Islet of Langerhans (tissue), 1 donor: ENCODE measurements around the gene MCC.

Source experiments
- FAIRE-seq: peaks from one replicate; lab custom pipeline; 2011; peaks lifted over from hg19 to GRCh38; lab: Jason Lieb, UNC

Gene MCC

DNA sequence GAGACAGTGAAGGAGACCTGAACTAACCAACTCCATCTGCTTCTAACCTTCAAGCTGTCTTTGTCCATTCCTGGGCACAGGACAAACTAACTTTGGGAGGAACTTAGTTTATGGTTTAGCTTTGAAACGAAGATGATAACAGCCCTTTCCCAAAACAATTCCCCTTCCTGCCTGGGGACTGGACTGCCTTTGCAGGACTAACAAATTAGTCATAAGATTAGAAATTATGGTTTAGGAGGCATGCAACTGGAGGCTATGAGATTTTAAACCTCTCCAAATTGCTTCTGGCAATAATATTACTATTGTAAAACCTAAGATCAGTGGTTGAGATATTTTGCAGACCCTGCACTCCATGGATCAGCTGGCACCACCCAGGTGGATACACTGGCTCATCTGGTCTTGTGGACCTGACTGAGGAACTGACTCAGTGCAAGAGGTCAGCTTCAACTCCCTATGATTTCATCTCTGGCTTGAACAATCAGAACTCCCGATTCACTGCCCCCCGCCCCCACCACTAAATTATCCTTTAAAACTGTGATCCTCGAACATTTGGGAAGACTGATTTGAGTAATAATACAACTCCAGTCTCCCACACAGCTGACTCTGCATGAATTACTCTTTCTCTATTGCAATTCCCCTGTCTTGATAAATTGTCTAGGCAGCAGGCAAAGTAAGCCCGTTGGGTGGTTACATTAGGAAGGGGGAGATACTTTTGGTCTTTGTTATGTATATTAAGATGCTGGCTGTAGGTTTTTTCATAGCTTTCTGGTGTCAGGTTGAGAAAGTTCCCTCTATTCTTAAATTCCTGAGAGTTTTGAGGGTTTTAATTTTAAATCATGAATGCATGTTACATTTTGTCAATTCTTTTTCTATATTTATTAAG is 266.7 kb downstream of the MCC start:
- FAIRE-seq: no peak

DNA sequence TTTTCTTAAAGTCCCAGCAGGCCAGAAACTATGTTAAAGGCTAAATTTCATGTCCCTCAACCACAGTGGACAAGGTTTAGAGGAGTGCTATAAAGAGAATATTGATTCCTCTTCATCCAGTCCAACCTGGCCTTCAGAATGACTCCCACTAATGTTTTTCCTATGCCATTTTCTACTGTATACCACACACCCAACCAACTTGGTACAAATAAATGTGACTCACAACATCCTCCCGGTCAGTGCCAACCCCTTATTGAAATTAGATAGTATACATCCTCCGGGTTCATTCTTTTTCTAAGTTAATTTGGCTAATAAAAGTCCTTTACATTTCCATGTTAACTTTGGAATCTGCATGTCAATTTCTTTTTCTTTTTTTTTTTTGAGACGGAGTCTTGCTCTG is 268.6 kb downstream of the MCC start:
- no peak for FAIRE-seq

DNA sequence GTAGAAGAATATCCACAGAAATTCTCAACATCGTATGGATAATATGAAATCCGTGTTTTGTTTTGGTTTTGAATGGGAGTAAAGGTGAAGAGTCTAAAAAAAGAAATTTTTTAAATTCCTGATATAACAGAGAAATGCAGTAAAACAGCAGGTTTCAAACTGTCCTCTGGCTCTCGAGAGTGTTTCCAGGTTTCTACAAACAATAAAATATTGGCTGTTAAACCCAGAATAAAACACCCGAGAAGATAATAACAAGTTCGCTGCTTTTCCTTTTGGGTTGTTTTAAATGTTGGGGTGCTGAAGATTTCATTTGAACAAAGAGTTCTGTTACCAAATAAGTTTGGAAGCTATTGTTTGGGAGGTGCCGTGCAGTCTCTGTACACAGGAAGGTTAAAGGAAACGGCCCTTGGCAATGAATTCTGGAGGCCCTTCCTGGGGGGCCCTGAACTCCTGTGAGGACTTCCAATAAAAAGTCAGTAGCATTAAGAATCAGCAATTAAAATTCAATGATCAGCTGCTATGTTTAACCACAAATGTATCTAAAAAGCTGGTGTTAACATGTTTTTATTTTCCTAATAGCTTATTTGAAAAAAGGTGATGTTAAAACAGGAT is 269.2 kb downstream of the MCC start:
- no peak for FAIRE-seq

DNA sequence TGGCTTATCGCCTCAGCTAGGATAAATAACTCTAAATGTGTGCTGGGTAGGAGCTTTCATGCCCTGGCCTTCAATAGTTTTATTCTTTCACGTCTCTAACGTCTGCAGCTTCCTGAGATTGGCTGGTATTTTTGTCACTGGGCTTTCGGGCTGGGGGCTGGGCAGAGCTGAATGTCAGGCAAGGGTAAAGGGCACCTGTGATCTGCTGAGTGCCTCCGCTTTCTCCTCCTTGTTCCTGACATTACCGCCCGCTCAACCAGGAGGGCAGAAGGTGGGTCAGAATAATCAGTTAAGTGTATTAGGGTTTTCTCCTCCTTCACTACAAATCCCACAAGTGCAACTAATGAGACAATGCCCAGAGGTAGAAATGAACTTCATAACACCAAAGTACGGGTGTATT is 270.1 kb downstream of the MCC start:
- no peak for FAIRE-seq

DNA sequence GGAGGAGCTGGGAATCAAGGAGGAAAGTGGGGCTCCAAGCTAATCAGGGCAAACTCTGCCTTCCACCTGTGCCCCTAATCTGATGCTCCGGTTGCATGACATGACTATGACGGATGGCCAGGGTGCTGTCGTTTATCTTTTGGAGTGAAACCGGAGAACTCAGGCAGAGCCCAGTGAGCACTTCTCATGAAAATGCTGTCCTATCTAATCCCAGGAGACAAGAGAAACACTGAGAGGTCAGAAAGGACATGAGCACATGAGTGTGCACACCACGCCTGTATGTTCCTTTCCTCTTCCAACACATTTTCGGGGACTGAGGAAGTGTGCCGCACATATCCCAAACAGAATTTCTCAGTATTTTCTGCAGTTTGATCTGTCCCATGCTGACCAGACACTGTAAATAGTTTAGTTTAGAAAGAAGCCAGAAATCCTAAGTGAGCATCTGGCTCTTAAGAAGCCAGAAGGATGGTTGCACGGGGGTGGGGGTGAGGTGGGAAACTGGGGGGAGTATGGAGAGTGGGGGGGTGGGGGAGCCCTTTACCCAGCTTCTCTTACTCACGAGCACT is 270.6 kb downstream of the MCC start:
- FAIRE-seq: no peak

DNA sequence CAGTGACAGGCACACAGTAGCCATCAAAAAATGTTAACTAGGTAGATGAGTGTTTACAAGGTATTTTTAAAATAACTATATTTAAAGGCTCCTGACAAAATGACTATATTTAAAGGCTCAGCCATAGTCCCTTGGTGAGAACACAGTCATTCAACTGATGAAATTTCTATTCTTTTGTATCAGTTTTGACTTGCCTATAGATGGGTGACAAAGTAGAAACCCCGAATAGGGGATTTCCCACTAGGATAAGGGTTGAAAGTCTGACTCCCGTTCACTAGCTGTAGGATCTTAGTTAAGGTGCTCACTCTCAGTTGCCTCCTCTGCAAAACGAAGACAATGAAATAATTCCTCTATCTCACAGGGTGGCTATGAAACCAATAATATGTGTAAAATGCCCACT is 271.7 kb downstream of the MCC start:
- FAIRE-seq: no peak

DNA sequence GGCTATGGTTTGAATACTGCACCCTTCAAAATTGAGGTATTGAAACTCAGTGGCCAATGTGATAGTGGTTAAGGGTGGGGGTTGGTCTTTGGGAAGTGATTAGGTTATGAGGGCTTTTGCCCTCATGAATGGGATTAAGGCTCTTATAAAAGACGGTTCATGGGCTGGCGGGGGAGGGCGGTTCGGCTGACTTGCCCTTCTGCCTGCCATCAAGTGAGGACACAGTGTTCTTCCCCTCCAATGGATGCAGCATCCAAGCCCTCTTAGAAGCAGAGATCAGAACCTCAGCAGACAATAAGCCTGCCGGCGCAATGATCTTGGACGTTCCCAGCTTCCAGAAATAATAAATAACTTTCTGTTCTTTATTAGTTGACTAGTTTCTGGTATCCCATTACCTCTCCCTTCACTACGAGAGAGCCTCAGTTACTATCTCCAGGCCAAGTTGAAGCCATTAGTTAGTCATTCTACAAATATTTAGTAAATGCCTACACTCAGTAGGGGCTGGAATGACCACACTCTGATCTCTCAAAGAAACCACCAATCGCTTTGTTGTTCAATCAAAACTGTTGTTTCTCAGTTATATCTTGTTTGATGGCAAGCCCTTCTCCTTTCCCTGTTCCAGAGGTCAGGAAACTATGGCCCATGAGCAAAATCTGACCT is 272.7 kb downstream of the MCC start:
- no peak for FAIRE-seq

DNA sequence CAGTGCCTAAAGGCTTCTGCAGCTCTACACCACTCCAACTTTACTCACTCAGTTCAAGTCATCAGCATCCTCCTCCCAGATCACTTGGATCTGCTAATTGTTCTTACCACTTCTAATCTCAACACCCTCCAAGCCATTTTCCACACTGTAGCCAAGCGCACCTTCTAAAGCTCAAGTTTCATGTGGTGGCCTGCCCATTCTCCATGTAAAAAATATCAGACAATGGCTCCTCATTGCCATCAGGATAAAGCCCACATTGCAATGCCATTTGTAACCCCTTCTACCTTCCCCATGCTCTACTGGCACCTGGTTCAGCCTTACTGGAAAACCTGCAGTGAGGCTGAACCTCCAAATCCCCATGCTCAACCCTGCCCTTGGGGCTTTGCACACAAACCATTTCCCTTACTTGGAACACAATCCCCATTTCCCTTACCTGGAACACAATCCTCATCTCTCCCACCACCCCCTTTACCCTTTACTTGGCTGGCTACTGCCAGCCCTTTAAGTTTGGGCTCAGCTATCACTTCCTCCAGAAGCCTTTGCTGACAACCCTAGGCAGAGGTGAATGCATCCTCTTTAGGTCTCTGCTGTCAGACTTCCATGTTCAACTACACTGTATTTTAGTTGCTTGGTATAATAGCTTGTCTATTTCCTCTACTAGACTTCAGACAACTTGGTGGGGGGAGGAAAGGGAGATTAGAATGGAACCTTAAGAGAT is 273.5 kb downstream of the MCC start:
- FAIRE-seq: no peak

DNA sequence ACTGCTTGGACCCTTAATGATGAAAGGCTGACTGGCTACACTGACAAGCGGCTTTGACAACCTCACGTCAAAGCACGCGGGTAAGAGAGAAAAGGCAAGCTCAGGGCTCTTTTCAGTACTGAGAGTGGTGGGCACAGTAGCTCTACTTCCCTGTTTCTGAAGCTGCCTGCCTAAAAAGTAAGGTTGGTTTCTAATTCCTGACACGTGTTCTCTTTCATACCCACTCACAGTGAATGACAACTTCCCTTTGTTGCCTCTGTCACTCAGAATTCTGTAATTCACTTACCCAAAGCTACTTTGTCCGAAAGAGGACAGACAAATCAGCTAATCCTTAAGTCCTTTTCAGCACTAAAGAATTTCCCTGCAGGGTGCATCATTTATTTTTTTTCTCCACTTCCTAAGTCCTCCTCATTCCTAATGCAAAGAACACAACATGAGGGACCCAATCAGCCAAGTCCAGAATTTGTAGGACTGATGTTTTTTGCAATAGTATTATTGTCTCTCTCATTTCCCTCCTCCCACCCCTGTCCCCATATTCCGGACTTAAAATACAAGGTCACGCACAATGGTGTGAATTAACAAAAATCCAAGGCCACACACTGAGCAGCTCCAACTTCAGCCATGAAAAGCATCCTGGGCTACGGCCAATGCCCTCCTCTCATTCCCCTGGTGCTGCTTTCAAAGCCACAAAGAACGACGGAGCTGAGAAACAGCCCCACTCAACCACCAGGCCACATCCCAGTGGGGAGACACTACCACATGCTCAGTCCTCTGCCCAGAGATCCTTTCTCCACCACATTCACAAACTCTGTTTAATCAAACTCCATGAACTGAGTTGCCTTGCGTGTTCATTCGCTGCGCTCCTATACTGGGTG is 274.5 kb downstream of the MCC start:
- no peak for FAIRE-seq

DNA sequence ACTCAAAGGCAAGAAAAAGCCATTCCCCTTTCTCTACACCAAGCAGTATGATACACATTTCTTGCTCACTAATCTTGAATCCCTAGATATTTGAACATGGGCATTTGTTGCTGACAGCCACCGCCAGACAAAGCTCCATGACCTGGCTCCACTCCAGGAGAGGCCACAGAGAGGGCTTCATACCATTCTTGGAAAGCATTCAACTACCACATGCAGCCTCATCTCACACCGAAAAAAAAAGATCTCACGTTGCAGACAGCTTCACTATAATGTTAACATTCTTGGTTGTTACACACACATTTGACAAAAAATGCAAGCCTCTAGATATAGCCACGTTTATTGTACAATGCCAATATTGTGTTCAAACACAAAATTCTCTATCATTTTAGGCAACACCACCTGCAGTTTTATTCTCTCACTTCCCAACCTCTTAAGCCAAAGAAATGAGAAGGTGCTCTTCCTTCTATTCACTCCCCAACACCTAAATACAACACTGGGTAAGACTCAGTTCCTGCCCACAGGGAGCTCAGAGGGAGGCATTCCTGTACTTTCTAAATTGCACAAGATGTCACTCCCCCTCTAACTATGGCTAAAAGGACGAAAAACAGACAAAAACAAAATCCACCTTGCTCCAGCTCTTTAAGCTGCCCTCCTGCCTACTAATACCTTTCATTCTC is 275.9 kb downstream of the MCC start:
- no peak for FAIRE-seq

DNA sequence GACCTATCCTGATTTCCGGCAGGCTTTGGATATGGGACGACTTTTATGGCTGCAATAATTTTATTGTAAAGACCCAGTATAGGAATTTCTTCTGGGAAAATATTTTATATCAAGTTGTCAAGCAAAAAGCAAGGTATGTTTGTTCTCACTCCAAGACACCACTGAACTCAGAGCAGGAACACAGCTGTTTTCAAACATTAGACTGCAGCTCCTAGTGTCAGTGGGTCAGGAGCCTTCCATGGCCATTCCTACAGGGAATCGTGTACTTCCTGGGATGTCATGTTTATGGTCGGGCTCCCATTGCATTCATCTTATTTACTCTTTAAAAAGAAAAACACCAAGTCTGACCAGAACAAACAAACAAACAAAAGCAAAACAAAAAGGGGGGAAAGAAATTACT is 278.8 kb downstream of the MCC start:
- FAIRE-seq: no peak

DNA sequence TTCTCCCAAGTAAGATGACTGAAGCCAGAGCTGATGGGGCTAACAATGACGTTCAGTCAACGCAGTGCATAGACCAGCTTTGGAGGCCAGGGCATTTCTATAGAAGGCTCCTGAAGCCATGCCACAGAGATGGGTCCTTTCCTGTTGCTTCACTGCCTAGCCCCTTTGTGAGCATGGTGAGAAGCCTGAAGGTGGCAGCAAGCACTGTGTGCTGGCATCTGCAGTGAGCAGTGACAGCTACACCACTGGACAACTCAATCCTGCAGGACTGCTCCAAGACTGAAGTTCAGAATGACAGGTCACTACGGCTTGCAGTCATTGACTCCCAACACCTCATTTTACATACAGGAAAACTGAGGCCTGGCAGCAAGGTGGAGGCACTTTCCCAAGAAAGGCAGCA is 282.4 kb downstream of the MCC start:
- FAIRE-seq: no peak

DNA sequence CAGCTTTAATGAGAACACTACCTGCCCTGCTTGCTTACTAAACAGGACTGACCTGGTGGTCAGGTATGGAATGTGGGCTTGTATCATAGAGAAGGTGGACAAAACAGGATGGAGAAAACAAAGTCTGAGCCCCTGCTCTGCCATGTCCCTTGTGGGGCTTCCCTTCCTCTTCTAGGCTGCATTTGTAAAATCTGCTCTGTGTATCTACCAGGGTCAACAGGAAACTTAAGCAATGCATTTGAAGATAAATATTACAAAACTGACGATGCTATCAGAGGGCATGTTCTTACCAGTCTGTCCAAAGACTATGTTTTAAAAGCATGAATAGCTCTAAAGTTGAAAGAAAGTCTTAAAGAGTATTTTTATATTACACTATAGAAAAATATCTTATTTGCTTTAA is 282.9 kb downstream of the MCC start:
- no peak for FAIRE-seq

DNA sequence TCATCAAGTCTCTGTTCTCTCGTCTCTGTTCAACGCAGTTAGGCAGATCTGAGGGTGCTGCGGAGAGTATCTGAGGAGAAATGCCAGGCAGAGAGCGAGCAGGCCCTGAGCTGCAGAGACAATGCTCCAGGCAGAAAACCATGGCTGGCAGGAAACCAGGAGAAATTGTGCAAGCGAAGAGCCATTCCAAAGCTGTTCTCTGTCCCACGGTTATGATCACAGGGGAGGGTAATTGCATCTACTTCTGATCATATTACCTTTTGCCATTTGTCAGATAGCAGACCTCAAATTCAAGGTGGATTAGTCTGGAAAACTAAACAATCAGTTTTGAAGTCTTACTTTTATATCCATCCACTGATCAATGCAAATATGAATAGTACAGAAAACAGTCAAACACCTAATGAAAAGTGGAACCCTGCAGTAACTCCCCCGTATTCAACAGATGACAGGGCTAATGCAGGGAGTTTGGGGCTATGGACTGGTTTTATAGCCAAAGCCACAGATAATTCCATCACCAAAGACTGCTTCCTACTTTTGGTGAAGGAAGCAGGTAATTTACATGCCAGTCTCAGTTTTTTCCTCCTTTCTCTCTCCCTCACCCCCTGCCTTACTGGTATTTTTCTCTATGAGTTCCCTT is 283.6 kb downstream of the MCC start:
- FAIRE-seq: no peak

DNA sequence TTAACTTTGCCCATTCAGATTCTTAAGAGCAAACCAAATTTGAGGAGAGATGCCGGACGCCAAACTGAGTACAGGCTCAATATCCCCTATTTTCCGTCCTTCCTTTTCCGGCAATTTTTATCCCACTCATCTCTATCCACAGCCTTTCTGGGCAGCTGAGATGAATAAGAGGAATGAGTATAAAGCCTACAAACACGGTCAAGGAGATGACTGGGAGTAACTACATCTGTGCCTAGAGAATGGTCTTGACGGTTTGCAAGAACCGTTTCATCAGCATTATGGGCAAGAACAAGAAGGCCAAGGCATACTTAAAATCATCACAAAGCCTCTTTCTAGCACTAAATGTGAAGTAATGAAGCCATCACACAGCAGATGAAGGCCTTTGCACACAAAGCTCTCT is 284.3 kb downstream of the MCC start:
- no peak for FAIRE-seq

DNA sequence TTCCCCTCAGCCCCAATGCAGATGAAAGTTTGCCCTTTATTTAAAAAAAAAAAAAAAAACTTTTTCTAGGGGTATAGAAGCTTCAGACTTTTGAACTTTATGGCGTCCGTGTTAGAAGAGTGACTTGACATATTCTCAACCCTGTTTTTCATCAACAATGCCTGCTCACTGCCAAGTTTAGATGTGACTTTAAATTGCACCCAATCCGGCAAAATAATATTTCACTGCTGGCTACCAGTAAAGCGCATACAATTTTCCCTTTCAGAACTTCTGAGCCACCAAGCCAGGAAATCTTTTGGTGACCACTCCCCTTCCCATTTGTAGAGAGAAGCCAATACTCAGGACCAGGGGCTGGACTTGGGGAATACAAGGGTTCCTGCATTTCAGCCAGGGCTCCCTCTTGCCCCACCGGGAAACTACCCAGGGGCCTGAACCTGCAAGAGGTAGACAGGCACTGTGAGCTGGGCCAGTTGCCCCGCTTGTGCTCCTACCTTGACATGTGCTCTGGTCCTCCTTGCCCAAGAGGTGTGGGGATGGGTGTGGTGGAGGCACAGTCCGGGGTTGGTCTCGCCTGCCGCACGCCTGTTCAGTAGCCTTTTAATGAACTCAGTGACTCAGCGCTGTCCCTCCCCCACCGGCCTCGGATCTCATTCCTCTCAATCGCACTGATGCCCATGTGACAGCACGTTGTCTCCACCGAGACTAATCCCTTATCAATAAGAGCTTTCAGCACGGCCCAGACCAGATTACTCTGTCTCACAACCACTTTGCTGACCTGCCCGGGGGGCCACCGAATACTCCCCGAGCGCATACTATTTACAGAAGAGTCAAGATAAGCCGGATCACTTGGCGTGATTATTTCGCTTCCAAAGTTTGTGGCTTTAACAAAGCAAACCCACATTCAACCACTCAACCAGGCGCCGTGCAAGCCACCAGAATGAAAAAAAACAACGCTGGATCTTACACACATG is 285.2 kb downstream of the MCC start:
- no peak for FAIRE-seq

DNA sequence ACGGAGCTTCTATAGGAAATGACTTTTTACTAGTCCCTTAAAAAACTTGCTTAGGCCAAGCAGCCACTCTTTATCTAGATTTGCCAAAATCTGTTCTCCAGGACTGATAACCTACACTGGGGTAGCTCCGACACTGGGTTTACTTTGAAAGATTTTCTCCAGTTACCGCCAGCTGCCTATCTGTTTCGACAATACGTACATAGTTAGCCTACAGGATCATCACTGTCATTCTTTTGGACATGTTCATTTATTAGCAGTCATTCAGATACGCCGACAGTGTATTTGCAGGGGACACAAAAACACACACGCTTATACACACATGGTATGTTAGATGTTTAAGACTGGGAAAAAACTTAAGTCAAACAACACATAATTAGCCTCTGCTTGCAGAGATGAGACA is 286.0 kb downstream of the MCC start:
- no peak for FAIRE-seq

DNA sequence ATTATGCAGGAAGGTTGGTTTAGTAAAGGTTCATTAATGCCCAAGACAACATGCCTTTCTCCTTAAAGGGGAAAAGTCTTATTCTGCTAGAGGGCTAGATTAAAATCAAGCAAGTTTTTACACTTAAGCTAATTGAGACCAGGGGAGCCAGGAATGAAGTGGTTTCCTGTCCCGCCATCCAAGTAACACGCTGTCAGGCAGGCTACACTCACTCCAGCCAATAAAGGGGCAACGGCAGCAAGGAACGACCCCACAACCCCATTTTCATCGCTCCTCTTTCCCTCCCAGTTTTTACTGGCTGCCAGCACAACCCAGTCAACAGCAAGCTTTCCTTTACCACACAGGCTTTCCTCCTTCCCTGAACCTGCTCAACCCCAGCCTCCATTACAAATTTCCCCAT is 286.5 kb downstream of the MCC start:
- FAIRE-seq: no peak
